ENCODE results near the gene SERPINA10.
"Not testable (repeated sequence)": the region's sequence is repeated elsewhere in the genome, so short reads cannot be mapped to it uniquely, and the experiment has no call there.

The SERPINA10 gene

GRCh38 chr14:94313991-94314655 is 21.1 kb upstream of the SERPINA10 start:
- DNase-seq (ENCODE audit: low spot score), result no peak

- no peak for DNase-seq (ENCODE audit: low spot score)
Measured at GRCh38 chr14:94312481-94313246, 19.6 kb upstream of the SERPINA10 start.

GRCh38 chr14:94310248-94310647 is 17.2 kb upstream of the SERPINA10 start:
- no peak for DNase-seq (ENCODE audit: low spot score)

- DNase-seq (ENCODE audit: low spot score), result no peak
Measured at GRCh38 chr14:94309721-94310120, 16.7 kb upstream of the SERPINA10 start.

- DNase-seq (ENCODE audit: low spot score), result no peak
Measured at GRCh38 chr14:94307410-94307992, 14.4 kb upstream of the SERPINA10 start.

- no peak for DNase-seq (ENCODE audit: low spot score)
Measured at GRCh38 chr14:94306047-94306978, 13.2 kb upstream of the SERPINA10 start.

GRCh38 chr14:94305620-94306019 is 12.6 kb upstream of the SERPINA10 start:
- no peak for DNase-seq (ENCODE audit: low spot score)

- DNase-seq (ENCODE audit: low spot score), result no peak
Measured at GRCh38 chr14:94304243-94304642, 11.2 kb upstream of the SERPINA10 start.

GRCh38 chr14:94303111-94303510 is 10.0 kb upstream of the SERPINA10 start:
- DNase-seq (ENCODE audit: low spot score), result no peak

- no peak for DNase-seq (ENCODE audit: low spot score)
Measured at GRCh38 chr14:94298130-94298529, 5.1 kb upstream of the SERPINA10 start.

- DNase-seq (ENCODE audit: low spot score), result not testable (repeated sequence)
Measured at GRCh38 chr14:94296181-94296545, 3.1 kb upstream of the SERPINA10 start.

GRCh38 chr14:94295360-94296180 is 2.5 kb upstream of the SERPINA10 start:
- no peak for DNase-seq (ENCODE audit: low spot score)

- DNase-seq (ENCODE audit: low spot score), result no peak
Measured at GRCh38 chr14:94293578-94293924, 483 bp upstream of the SERPINA10 start.

- DNase-seq (ENCODE audit: low spot score), result no peak
Measured at GRCh38 chr14:94292526-94292871, 569 bp downstream of the SERPINA10 start.

- DNase-seq (ENCODE audit: low spot score), result no peak
Measured at GRCh38 chr14:94291906-94292525, 1.1 kb downstream of the SERPINA10 start.

- no peak for DNase-seq (ENCODE audit: low spot score)
Measured at GRCh38 chr14:94291159-94291905, 1.7 kb downstream of the SERPINA10 start.

GRCh38 chr14:94290197-94290596 is 2.9 kb downstream of the SERPINA10 start:
- DNase-seq (ENCODE audit: low spot score), result no peak

- DNase-seq (ENCODE audit: low spot score), result no peak
Measured at GRCh38 chr14:94288610-94289465, 4.2 kb downstream of the SERPINA10 start.

GRCh38 chr14:94285158-94285557 is 7.9 kb downstream of the SERPINA10 start:
- DNase-seq (ENCODE audit: low spot score), result no peak
